HCT116 (cell line): ENCODE results near the gene CRYGN. TPM values are rescaled to one million over a fixed set of nuclear protein-coding genes. Genes with fewer than 3 reads are reported as not detected.

Source experiments
- ATAC-seq: fragments of 200-7000 bp; cut with Tn5 transposase; 2 replicates; pipeline ENCODE4 v1.9.1; 2020; ENCODE audit warnings: mild to moderate bottlenecking, moderate library complexity
- BruUV-seq: library from RNA; stranded (reverse); fragments of 400-500 nt; replicated peaks from 2 replicates; lab custom pipeline; 2021; lab: Mats Ljungman, UMichigan
- CTCF ChIA-PET: fragments of 300-600 bp; sonication (Branson Sonifier 250); formaldehyde crosslinking; loops from one replicate; lab custom pipeline; 2021; ENCODE audit warnings: antibody characterized with exemption; lab: Charles Lee
- POLR2A ChIA-PET: fragments of 300-600, 350-600 bp; sonication (Branson Sonifier 250); formaldehyde crosslinking; loops from one replicate; lab custom pipeline; 2021; ENCODE audit warnings: antibody characterized with exemption; lab: Charles Lee
- RAD21 ChIA-PET, 2 experiments: fragments of 300-600 bp; sonication (Branson Sonifier 250); formaldehyde crosslinking; loops; one replicate each; lab custom pipeline; 2023; ENCODE audit warnings: low total read pairs in 2 of 2; ENCODE audit not compliant: uncharacterized antibody in 2 of 2, unreplicated experiment in 2 of 2, low non-redundant PET in 1 of 2; lab: Charles Lee
- DNase-seq: peaks from one replicate; pipeline ENCODE4 v3.0.0-alpha.2; 2010; ENCODE audit warnings: low read depth, low spot score
- H2AFZ ChIP-seq: fragments of 200-600 bp; shearing (Covaris generic), sonication (generic); 2 replicates; pipeline ENCODE4 v1.6.1; 2017; ENCODE audit warnings: low read depth, mixed run types, mixed read lengths, antibody characterized with exemption, low read length; ENCODE audit not compliant: poor library complexity, severe bottlenecking
- H3K27ac ChIP-seq: 2 replicates; pipeline ENCODE4 v1.5.1; 2012; ENCODE audit warnings: low read depth, low read length
- H3K27me3 ChIP-seq: fragments of 200-600 bp; sonication (generic); 2 replicates; pipeline ENCODE4 v1.6.1; 2016; ENCODE audit warnings: mixed run types, low read length, mixed read lengths; ENCODE audit not compliant: insufficient read depth
- H3K36me3 ChIP-seq, 2 experiments: fragments of 200-500 bp in 1 of 2; fragments of 200-600 bp in 1 of 2; sonication (Bioruptor generic) in 1 of 2; sonication (generic) in 1 of 2; 2 replicates each; pipeline versions ENCODE4 v1.5.1 to v1.6.1; 2014 to 2016; ENCODE audit warnings: low read length in 2 of 2, inconsistent platforms in 1 of 2, mixed read lengths in 1 of 2, mixed run types in 1 of 2; ENCODE audit not compliant: insufficient read depth in 2 of 2, control insufficient read depth in 1 of 2
- H3K4me1 ChIP-seq, 2 experiments: fragments of 200-600 bp in 1 of 2; sonication (generic) in 1 of 2; 2 replicates each; pipeline versions ENCODE4 v1.5.1 to v1.6.1; 2012 to 2017; ENCODE audit warnings: low read length in 2 of 2, inconsistent platforms in 1 of 2, mild to moderate bottlenecking in 1 of 2, mixed read lengths in 1 of 2, mixed run types in 1 of 2, moderate library complexity in 1 of 2; ENCODE audit not compliant: insufficient read depth in 2 of 2, control insufficient read depth in 1 of 2
- H3K4me2 ChIP-seq: fragments of 200-600 bp; sonication (generic); 2 replicates; pipeline ENCODE4 v1.6.1; 2017; ENCODE audit warnings: mixed run types, low read length, mixed read lengths
- H3K4me3 ChIP-seq, 2 experiments: fragments of 200-600 bp in 1 of 2; sonication (generic) in 1 of 2; replicated peaks in 1 of 2; 2 replicates each; pipeline ENCODE4 v1.5.1; 2011 to 2016; ENCODE audit warnings: low read length in 2 of 2, control low read depth in 1 of 2, low read depth in 1 of 2, mild to moderate bottlenecking in 1 of 2, mixed read lengths in 1 of 2, mixed run types in 1 of 2
- H3K79me2 ChIP-seq: fragments of 200-600 bp; sonication (generic); 2 replicates; pipeline ENCODE4 v1.6.1; 2017; ENCODE audit warnings: mild to moderate bottlenecking, mixed run types, low read length, moderate library complexity, mixed read lengths; ENCODE audit not compliant: insufficient read depth
- H3K9ac ChIP-seq: fragments of 200-600 bp; sonication (generic); 2 replicates; pipeline ENCODE4 v1.6.1; 2016; ENCODE audit warnings: low read length, mixed read lengths
- H3K9me2 ChIP-seq: fragments of 200-600 bp; sonication (generic), shearing (Covaris generic); 2 replicates; pipeline ENCODE4 v1.6.1; 2017; ENCODE audit warnings: mixed run types, mild to moderate bottlenecking, moderate library complexity; ENCODE audit not compliant: insufficient read depth
- H3K9me3 ChIP-seq, 2 experiments: fragments of 200-500 bp in 1 of 2; fragments of 200-600 bp in 1 of 2; sonication (Bioruptor generic) in 1 of 2; sonication (generic) in 1 of 2; 2 replicates each; pipeline ENCODE4 v1.6.1; 2014 to 2017; ENCODE audit warnings: low read length in 2 of 2, mixed read lengths in 2 of 2, inconsistent platforms in 1 of 2, low read depth in 1 of 2, mild to moderate bottlenecking in 1 of 2, mixed run types in 1 of 2, moderate library complexity in 1 of 2; ENCODE audit not compliant: control insufficient read depth in 1 of 2, insufficient read depth in 1 of 2
- H4K20me1 ChIP-seq: fragments of 200-600 bp; sonication (generic), shearing (Covaris generic); 2 replicates; pipeline ENCODE4 v1.6.1; 2017; ENCODE audit warnings: mixed run types, mild to moderate bottlenecking, moderate library complexity; ENCODE audit not compliant: insufficient read depth
- ATF3 ChIP-seq: IDR thresholded peaks from 2 replicates; pipeline ENCODE4 v1.6.1; 2012
- CTCF ChIP-seq, 3 experiments: fragments of 200-600 bp in 1 of 3; sonication (generic) in 1 of 3; IDR thresholded peaks in 2 of 3; conservative IDR thresholded peaks in 1 of 3; 2 replicates each; pipeline ENCODE4 v1.5.1; 2012 to 2017; ENCODE audit warnings: low read depth in 2 of 3, low read length in 2 of 3, antibody characterized with exemption in 1 of 3, borderline replicate concordance in 1 of 3, control low read depth in 1 of 3, mild to moderate bottlenecking in 1 of 3, mixed read lengths in 1 of 3, mixed run types in 1 of 3, moderate library complexity in 1 of 3; ENCODE audit not compliant: insufficient read depth in 1 of 3
- EGR1 ChIP-seq: IDR thresholded peaks from 2 replicates; pipeline ENCODE4 v1.6.1; 2012; ENCODE audit warnings: low read depth
- ELF1 ChIP-seq: IDR thresholded peaks from 2 replicates; pipeline ENCODE4 v1.6.1; 2012; ENCODE audit warnings: low read depth, borderline replicate concordance
- EZH2 ChIP-seq: fragments of 200-600 bp; sonication (generic); IDR thresholded peaks from 2 replicates; pipeline ENCODE4 v1.6.1; 2017; ENCODE audit warnings: antibody characterized with exemption, mixed run types
- FOSL1 ChIP-seq: IDR thresholded peaks from 2 replicates; pipeline ENCODE4 v1.6.1; 2012; ENCODE audit warnings: low read depth
- POLR2AphosphoS5 ChIP-seq: IDR thresholded peaks from 2 replicates; pipeline ENCODE4 v1.6.1; 2011; ENCODE audit warnings: mild to moderate bottlenecking, low read depth, low read length, moderate library complexity
- SIN3A ChIP-seq: IDR thresholded peaks from 2 replicates; pipeline ENCODE4 v1.6.1; 2012; ENCODE audit warnings: low read depth
- YY1 ChIP-seq: IDR thresholded peaks from 2 replicates; pipeline ENCODE4 v1.6.1; 2011; ENCODE audit warnings: low read length, low read depth, moderate library complexity, mild to moderate bottlenecking; ENCODE audit not compliant: insufficient replicate concordance; ENCODE audit errors: extremely low read depth
- ZNF274 ChIP-seq: fragments of 200-500 bp; sonication (Bioruptor generic); IDR thresholded peaks from 2 replicates; pipeline ENCODE4 v1.6.1; 2014; ENCODE audit warnings: mild to moderate bottlenecking, low read depth, low read length, inconsistent platforms
- intact Hi-C: fragments of 100-400 bp; cut with micrococcal nuclease; formaldehyde crosslinking; loops from 2 replicates; pipeline ENCODE4 v1.10.0; 2022
- total RNA-seq: library from RNA; stranded (reverse); gene quantifications from one replicate; pipeline ENCODE4 v1.2.1, GENCODE V29; 2021; ENCODE audit not compliant: unreplicated experiment

Gene CRYGN
- total RNA-seq, 1 experiment from 2014 or later: not detected

- ChIA-PET CTCF (no interaction called here), RAD21 (no interaction called here), POLR2A (interaction anchor here (1.1 kb wide), 1 partner anchor 28 kb away, joined by 5 read pairs; no protein-coding TSS in a partner anchor)
- peaks cover 100% of the 10 kb centered on the region for H3K79me2 ChIP-seq
- peaks cover 28 to 58% of the 10 kb centered on the region in 2 experiments for H3K4me1 ChIP-seq
- no peak overlapping the region for H3K4me3 ChIP-seq
- no peak overlapping the region for H2AFZ ChIP-seq
- H3K9me3 ChIP-seq: no peaks in the 10 kb centered on the region
- H3K9ac ChIP-seq: no peak overlapping the region
- no peaks in the 10 kb centered on the region for H4K20me1 ChIP-seq
- TF ChIP-seq ELF1 (no peak), YY1 (no peak), CTCF (IDR thresholded peaks at IDR 0.05 in 2 of 3, conservative IDR thresholded peaks at IDR 0.05 in 1 of 3; ENCODE audit: borderline replicate concordance in 1 of 3, insufficient read depth in 1 of 3, low read depth in 2 of 3, low read length in 2 of 3) (no peak), SIN3A (no peak), EGR1 (no peak), EZH2 (no peak), POLR2AphosphoS5 (no peak), ZNF274 (no peak), ATF3 (no peak), FOSL1 (no peak)
- H3K9me2 ChIP-seq: no peaks in the 10 kb centered on the region
- no TSS peak for BruUV-seq
- peaks cover 30 to 42% of the 10 kb centered on the region in 2 experiments for H3K36me3 ChIP-seq
- DNase-seq (no peak), ATAC-seq (no peak)
- no peaks in the 10 kb centered on the region for H3K27me3 ChIP-seq
- H3K27ac ChIP-seq: no peak overlapping the region
- intact Hi-C loops: no loop called here
- H3K4me2 ChIP-seq: no peak overlapping the region
These were observed 48.2 kb upstream of the CRYGN start for GRCh38 chr7:151488096-151488495.
